Lower lobe of right lung (tissue), 2 donors: Measurements from ENCODE around the gene TRIM8. TPM values are rescaled to one million over a fixed set of nuclear protein-coding genes. Genes with fewer than 3 reads are reported as not detected.

ENCODE experiments used
- ATAC-seq, 2 donors: fragments of 200-7000 bp; cut with Tn5 transposase; one replicate each; pipeline ENCODE4 v1.9.1; 2020 to 2022; ENCODE audit warnings: mild to moderate bottlenecking in 2 of 2, moderate library complexity in 2 of 2
- DNase-seq: peaks from one replicate; pipeline ENCODE4 v3.0.0-alpha.2; 2020
- H3K27ac ChIP-seq: fragments of 200-600 bp; one replicate; pipeline ENCODE4 v1.8.0; 2022
- H3K27me3 ChIP-seq: fragments of 200-600 bp; one replicate; pipeline ENCODE4 v1.8.0; 2022; ENCODE audit warnings: low read depth
- H3K36me3 ChIP-seq: fragments of 200-600 bp; one replicate; pipeline ENCODE4 v1.8.0; 2022; ENCODE audit warnings: mild to moderate bottlenecking
- H3K4me1 ChIP-seq: fragments of 200-600 bp; one replicate; pipeline ENCODE4 v1.8.0; 2022
- H3K4me3 ChIP-seq: fragments of 200-600 bp; one replicate; pipeline ENCODE4 v1.8.0; 2022; ENCODE audit warnings: mild to moderate bottlenecking
- H3K9me3 ChIP-seq: fragments of 200-600 bp; one replicate; pipeline ENCODE4 v1.8.0; 2022
- CTCF ChIP-seq: fragments of 200-600 bp; IDR thresholded peaks from one replicate; pipeline ENCODE4 v1.8.0; 2022; ENCODE audit warnings: antibody characterized with exemption, mild to moderate bottlenecking
- intact Hi-C: fragments of 100-400 bp; cut with DNase I; formaldehyde crosslinking; loops from one replicate; pipeline ENCODE4 v1.11.0; 2022
- total RNA-seq: library from RNA; stranded (reverse); fragmentation: NEBNext Ultra II Directional; extraction: Animal tissue kit (Norgen Biotek cat#: 25700); gene quantifications from one replicate; pipeline ENCODE4 v1.2.1, GENCODE V29; 2021
- donor health status: DM: no; HTN: yes; CAD: no; lungs with severe emphysema.

Gene TRIM8
- total RNA-seq, 1 donor from 2014 or later: 142 TPM

- intact Hi-C loops: no loop called here
- Histone ChIP-seq H3K9me3 (no peaks in the 10 kb centered on the region), H3K4me3 (no peak overlapping the region), H3K27me3 (no peaks in the 10 kb centered on the region), H3K36me3 (peaks cover 68% of the 10 kb centered on the region), H3K27ac (peak overlapping the region; percentile 83), H3K4me1 (peaks cover 91% of the 10 kb centered on the region)
- no peak for DNase-seq
- no peak for TF ChIP-seq CTCF
- no peak for ATAC-seq
These were observed 12.6 kb downstream of the TRIM8 start for GRCh38 chr10:102656791-102657371.

GRCh38 chr10:102657451-102657850 is 13.2 kb downstream of the TRIM8 start:
- no peak for ATAC-seq
- Histone ChIP-seq H3K4me1 (peaks cover 86% of the 10 kb centered on the region), H3K4me3 (no peak overlapping the region), H3K27ac (peak overlapping the region; percentile 83), H3K36me3 (peaks cover 63% of the 10 kb centered on the region), H3K9me3 (no peaks in the 10 kb centered on the region), H3K27me3 (no peaks in the 10 kb centered on the region)
- no peak for TF ChIP-seq CTCF
- no peak for DNase-seq
- intact Hi-C loops: no loop called here

GRCh38 chr10:102657984-102658724 is 13.9 kb downstream of the TRIM8 start:
- Histone ChIP-seq H3K27me3 (no peaks in the 10 kb centered on the region), H3K4me1 (peaks cover 79% of the 10 kb centered on the region), H3K27ac (peak overlapping the region; percentile 83), H3K9me3 (no peaks in the 10 kb centered on the region), H3K36me3 (peaks cover 56% of the 10 kb centered on the region), H3K4me3 (no peak overlapping the region)
- ATAC-seq (peak; percentile 86 to 91), DNase-seq (peak; percentile 82)
- intact Hi-C loops: no loop called here
- TF ChIP-seq CTCF: no peak

GRCh38 chr10:102658802-102659201 is 14.5 kb downstream of the TRIM8 start:
- H3K27ac ChIP-seq: peak overlapping the region; percentile 83
- peaks cover 72% of the 10 kb centered on the region for H3K4me1 ChIP-seq
- ATAC-seq (no peak), DNase-seq (peak; percentile 24)
- H3K9me3 ChIP-seq: no peaks in the 10 kb centered on the region
- no peaks in the 10 kb centered on the region for H3K27me3 ChIP-seq
- H3K36me3 ChIP-seq: peaks cover 49% of the 10 kb centered on the region
- intact Hi-C loops: no loop called here
- no peak for TF ChIP-seq CTCF
- no peak overlapping the region for H3K4me3 ChIP-seq

- H3K9me3 ChIP-seq: no peaks in the 10 kb centered on the region
- peak overlapping the region; percentile 74 for H3K27ac ChIP-seq
- intact Hi-C loops: no loop called here
- no peak for TF ChIP-seq CTCF
- DNase-seq (peak; percentile 80), ATAC-seq (peak; percentile 56 to 73)
- peaks cover 27% of the 10 kb centered on the region for H3K36me3 ChIP-seq
- H3K27me3 ChIP-seq: no peaks in the 10 kb centered on the region
- H3K4me1 ChIP-seq: peaks cover 51% of the 10 kb centered on the region
- H3K4me3 ChIP-seq: peak overlapping the region; percentile 20
These were observed 16.8 kb downstream of the TRIM8 start for GRCh38 chr10:102660888-102661657.
